GM19023 (cell line): Measurements from ENCODE around the gene NDUFS5.
"Not testable (repeated sequence)": the region's sequence is repeated elsewhere in the genome, so short reads cannot be mapped to it uniquely, and the experiment has no call there.

Experiments used
- ATAC-seq: cut with Tn5 transposase; IDR thresholded peaks from one replicate; pipeline ENCODE4 v1.9.1; 2021; ENCODE audit warnings: mild to moderate bottlenecking, moderate library complexity; ENCODE audit not compliant: unreplicated experiment

NDUFS5 gene

GRCh38 chr1:39026051-39026865 is at the start of gene NDUFS5:
NDUFS5 (plus strand) TSS chr1:39026350; CDS start chr1:39028725, 2,375 bp downstream.
- ATAC-seq: peak; percentile 90

GRCh38 chr1:38977399-38978244 is 48.5 kb upstream of the NDUFS5 start:
- not testable (repeated sequence) for ATAC-seq

GRCh38 chr1:38978245-38978542 is 48.0 kb upstream of the NDUFS5 start:
- ATAC-seq: not testable (repeated sequence)

GRCh38 chr1:38979380-38979779 is 46.8 kb upstream of the NDUFS5 start:
- not testable (repeated sequence) for ATAC-seq

- ATAC-seq: no peak
Measured at GRCh38 chr1:38989979-38990378, 36.2 kb upstream of the NDUFS5 start.

GRCh38 chr1:38990386-38990737 is 35.8 kb upstream of the NDUFS5 start:
- ATAC-seq: no peak

GRCh38 chr1:38990738-38991637 is 35.2 kb upstream of the NDUFS5 start, which contains the start of gene AKIRIN1:
AKIRIN1 (plus strand) TSS chr1:38991276; CDS start chr1:38991381, 105 bp downstream.
- peak; percentile 98 for ATAC-seq

GRCh38 chr1:38991638-38992411 is 34.3 kb upstream of the NDUFS5 start:
- no peak for ATAC-seq

GRCh38 chr1:38992412-38993111 is 33.6 kb upstream of the NDUFS5 start:
- no peak for ATAC-seq

- ATAC-seq: no peak
Measured at GRCh38 chr1:38994196-38994595, 32.0 kb upstream of the NDUFS5 start.

GRCh38 chr1:38997034-38997900 is 28.9 kb upstream of the NDUFS5 start:
- ATAC-seq: no peak

GRCh38 chr1:38997901-38998190 is 28.3 kb upstream of the NDUFS5 start:
- no peak for ATAC-seq

- no peak for ATAC-seq
Measured at GRCh38 chr1:39001516-39002421, 24.4 kb upstream of the NDUFS5 start.

- no peak for ATAC-seq
Measured at GRCh38 chr1:39003281-39003680, 22.9 kb upstream of the NDUFS5 start.

GRCh38 chr1:39003794-39004193 is 22.4 kb upstream of the NDUFS5 start:
- ATAC-seq: no peak

- no peak for ATAC-seq
Measured at GRCh38 chr1:39006287-39006686, 19.9 kb upstream of the NDUFS5 start.

- ATAC-seq: no peak
Measured at GRCh38 chr1:39006726-39007645, 19.2 kb upstream of the NDUFS5 start.
